Keratinocyte (primary cell): Measurements from ENCODE around the gene ZNF646. TPM values are rescaled to one million over a fixed set of nuclear protein-coding genes. Genes with fewer than 3 reads are reported as not detected.
A peak's percentile ranks its signal among the peaks of the same experiment; 100 is the strongest.

Experiments used
- DNase-seq: peaks from one replicate; pipeline ENCODE4 v3.0.0-alpha.2; 2011; ENCODE audit warnings: low read depth, missing footprints, low spot score
- FAIRE-seq: peaks from 2 replicates; lab custom pipeline; 2011; peaks lifted over from hg19 to GRCh38; lab: Jason Lieb, UNC
- H2AFZ ChIP-seq: 2 replicates; pipeline ENCODE4 v1.6.0; 2012; ENCODE audit warnings: low read length, control low read depth, inconsistent platforms; ENCODE audit not compliant: control insufficient read depth
- H3K27ac ChIP-seq: 2 replicates; pipeline ENCODE4 v1.5.1; 2011; ENCODE audit warnings: low read length; ENCODE audit not compliant: control insufficient read depth, insufficient read depth
- H3K27me3 ChIP-seq: 3 replicates; pipeline ENCODE4 v1.6.0; 2011; ENCODE audit warnings: low read length; ENCODE audit not compliant: control insufficient read depth, insufficient read depth; ENCODE audit errors: extremely low read depth
- H3K36me3 ChIP-seq, 2 experiments: 2 replicates in 1 of 2; 3 replicates in 1 of 2; pipeline ENCODE4 v1.5.1; 2011; ENCODE audit warnings: low read length in 2 of 2, mild to moderate bottlenecking in 1 of 2; ENCODE audit not compliant: control insufficient read depth in 2 of 2, insufficient read depth in 2 of 2; ENCODE audit errors: extremely low read depth in 1 of 2
- H3K4me1 ChIP-seq: 3 replicates; pipeline ENCODE4 v1.5.1; 2011; ENCODE audit warnings: low read length; ENCODE audit not compliant: control insufficient read depth, insufficient read depth; ENCODE audit errors: extremely low read depth
- H3K4me2 ChIP-seq: 3 replicates; pipeline ENCODE4 v1.6.0; 2011; ENCODE audit warnings: low read depth, low read length; ENCODE audit not compliant: control insufficient read depth, insufficient read depth; ENCODE audit errors: extremely low read depth
- H3K4me3 ChIP-seq, 3 experiments: fragments of 200-600 bp in 1 of 3; sonication (generic) in 1 of 3; 2 replicates in 2 of 3; 3 replicates in 1 of 3; pipeline ENCODE4 v1.5.1; 2011 to 2016; ENCODE audit warnings: low read length in 3 of 3, mild to moderate bottlenecking in 3 of 3, control low read depth in 2 of 3, inconsistent platforms in 1 of 3, low read depth in 1 of 3, mixed read lengths in 1 of 3, mixed run types in 1 of 3, moderate library complexity in 1 of 3; ENCODE audit not compliant: control insufficient read depth in 2 of 3, insufficient read depth in 2 of 3; ENCODE audit errors: extremely low read depth in 1 of 3
- H3K79me2 ChIP-seq: 2 replicates; pipeline ENCODE4 v1.6.0; 2012; ENCODE audit warnings: low read length; ENCODE audit not compliant: control insufficient read depth, insufficient read depth
- H3K9ac ChIP-seq: 3 replicates; pipeline ENCODE4 v1.6.0; 2011; ENCODE audit warnings: low read length; ENCODE audit not compliant: control insufficient read depth, insufficient read depth; ENCODE audit errors: extremely low read depth
- H3K9me1 ChIP-seq: 3 replicates; pipeline ENCODE4 v1.6.0; 2011; ENCODE audit warnings: low read length; ENCODE audit not compliant: control insufficient read depth, insufficient read depth; ENCODE audit errors: extremely low read depth
- H3K9me3 ChIP-seq: 2 replicates; pipeline ENCODE4 v1.5.1; 2012; ENCODE audit warnings: low read depth, low read length; ENCODE audit not compliant: control insufficient read depth
- H4K20me1 ChIP-seq: 3 replicates; pipeline ENCODE4 v1.6.0; 2011; ENCODE audit warnings: low read length; ENCODE audit not compliant: control insufficient read depth, insufficient read depth; ENCODE audit errors: extremely low read depth
- EZH2 ChIP-seq: IDR thresholded peaks from one replicate; pipeline ENCODE4 v1.6.1; 2012; ENCODE audit warnings: inconsistent platforms, mild to moderate bottlenecking, low read length, moderate library complexity
- dilution Hi-C: fragments of 300-500 bp; cut with MboI; formaldehyde crosslinking; loops from one replicate; pipeline ENCODE4 v1.7.0; 2020; ENCODE audit warnings: low sequenced_read_pairs; ENCODE audit not compliant: extremely low pct_ligation_motif_present
- polyA plus RNA-seq, 5 experiments: library from polyadenylated mRNA; depleted of rRNA in 3 of 5; stranded (reverse) in 3 of 5; stranded (forward) in 1 of 5; unstranded in 1 of 5; fragments of >200 nt; gene quantifications; 1 replicate in 1 of 5; 2 replicates in 3 of 5; 3 replicates in 1 of 5; pipeline versions ENCODE4 v1.2.1 to v1.2.3, GENCODE V29; 2011 to 2012; ENCODE audit warnings: missing spikeins in 2 of 5, low read depth in 1 of 5, low replicate concordance in 1 of 5
- TF ChIP-seq, protein P1 (sequence below), 3 experiments: IDR thresholded peaks in 1 of 3; conservative IDR thresholded peaks in 1 of 3; optimal IDR thresholded peaks in 1 of 3; 2 replicates in 2 of 3; 3 replicates in 1 of 3; pipeline versions ENCODE3 to v1.5.1; 2011; ENCODE audit warnings: low read length in 3 of 3, mild to moderate bottlenecking in 3 of 3, moderate library complexity in 2 of 3, control low read depth in 1 of 3, inconsistent platforms in 1 of 3; ENCODE audit not compliant: insufficient read depth in 2 of 3; ENCODE audit errors: extremely low read depth in 1 of 3

ZNF646 gene
- polyA plus RNA-seq, 1 donor (not counting 4 experiments of a cell fraction or from before 2014, with no cell fraction given): 2.5 TPM

DNA sequence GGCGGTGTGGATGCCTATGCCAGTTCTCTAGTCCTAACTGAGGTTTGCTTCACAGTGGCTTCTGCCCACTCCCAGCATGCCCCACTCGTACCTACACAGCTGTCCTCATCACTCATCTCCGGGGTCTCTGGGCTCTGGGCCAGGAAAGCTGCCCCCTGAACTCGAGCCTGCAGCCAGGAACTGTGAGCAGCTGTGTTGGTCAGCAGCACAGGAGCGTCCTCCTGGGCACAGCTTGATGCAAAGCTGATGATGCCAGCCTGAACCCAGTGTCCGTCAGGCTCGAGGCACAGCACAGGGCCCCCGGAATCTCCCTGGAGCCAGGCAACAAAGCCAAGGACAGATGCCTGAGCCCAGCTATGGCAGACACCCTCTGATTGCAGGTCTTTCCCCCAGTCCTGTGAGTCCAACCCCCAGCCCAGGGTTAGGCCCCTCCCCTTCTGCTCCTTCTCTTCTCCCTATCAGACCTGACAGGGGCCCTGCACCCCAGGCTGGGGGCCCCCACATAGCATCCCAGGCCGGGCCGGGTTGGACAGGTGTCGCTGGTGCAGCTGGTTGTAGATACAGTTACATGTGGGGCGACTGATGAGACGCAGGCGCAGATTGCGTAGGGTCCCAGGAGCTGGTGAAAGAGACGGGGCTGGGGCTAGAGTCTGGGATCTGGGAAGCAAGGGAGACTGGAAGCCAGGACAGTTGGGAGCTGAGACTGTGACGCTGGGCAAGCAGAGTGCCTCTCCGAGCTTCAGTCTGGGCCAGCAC, 11.8 kb downstream of the ZNF646 start:
- no peak for DNase-seq
- peak overlapping the region; percentile 18 for H3K27ac ChIP-seq
- H4K20me1 ChIP-seq: no peaks in the 10 kb centered on the region
- dilution Hi-C loops: no loop called here
- no peaks in the 10 kb centered on the region for H3K9me3 ChIP-seq
- peaks cover 12% of the 10 kb centered on the region for H3K4me1 ChIP-seq
- H3K36me3 ChIP-seq: peaks cover 12 to 13% of the 10 kb centered on the region in 2 experiments
- no peak overlapping the region for H2AFZ ChIP-seq
- no peaks in the 10 kb centered on the region for H3K9me1 ChIP-seq
- TF ChIP-seq, protein P1, sequence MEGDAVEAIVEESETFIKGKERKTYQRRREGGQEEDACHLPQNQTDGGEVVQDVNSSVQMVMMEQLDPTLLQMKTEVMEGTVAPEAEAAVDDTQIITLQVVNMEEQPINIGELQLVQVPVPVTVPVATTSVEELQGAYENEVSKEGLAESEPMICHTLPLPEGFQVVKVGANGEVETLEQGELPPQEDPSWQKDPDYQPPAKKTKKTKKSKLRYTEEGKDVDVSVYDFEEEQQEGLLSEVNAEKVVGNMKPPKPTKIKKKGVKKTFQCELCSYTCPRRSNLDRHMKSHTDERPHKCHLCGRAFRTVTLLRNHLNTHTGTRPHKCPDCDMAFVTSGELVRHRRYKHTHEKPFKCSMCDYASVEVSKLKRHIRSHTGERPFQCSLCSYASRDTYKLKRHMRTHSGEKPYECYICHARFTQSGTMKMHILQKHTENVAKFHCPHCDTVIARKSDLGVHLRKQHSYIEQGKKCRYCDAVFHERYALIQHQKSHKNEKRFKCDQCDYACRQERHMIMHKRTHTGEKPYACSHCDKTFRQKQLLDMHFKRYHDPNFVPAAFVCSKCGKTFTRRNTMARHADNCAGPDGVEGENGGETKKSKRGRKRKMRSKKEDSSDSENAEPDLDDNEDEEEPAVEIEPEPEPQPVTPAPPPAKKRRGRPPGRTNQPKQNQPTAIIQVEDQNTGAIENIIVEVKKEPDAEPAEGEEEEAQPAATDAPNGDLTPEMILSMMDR (optimal IDR thresholded peaks at IDR 0.05 in 1 of 3, IDR thresholded peaks at IDR 0.05 in 1 of 3, conservative IDR thresholded peaks at IDR 0.05 in 1 of 3; ENCODE audit: extremely low read depth in 1 of 3, insufficient read depth in 2 of 3, low read length in 3 of 3): no peak
- TF ChIP-seq EZH2: no peak
- H3K4me2 ChIP-seq: no peak overlapping the region
- no peaks in the 10 kb centered on the region for H3K27me3 ChIP-seq
- H3K4me3 ChIP-seq: no peak overlapping the region
- H3K79me2 ChIP-seq: peaks cover 11% of the 10 kb centered on the region
- no peak for FAIRE-seq
- no peak overlapping the region for H3K9ac ChIP-seq

DNA sequence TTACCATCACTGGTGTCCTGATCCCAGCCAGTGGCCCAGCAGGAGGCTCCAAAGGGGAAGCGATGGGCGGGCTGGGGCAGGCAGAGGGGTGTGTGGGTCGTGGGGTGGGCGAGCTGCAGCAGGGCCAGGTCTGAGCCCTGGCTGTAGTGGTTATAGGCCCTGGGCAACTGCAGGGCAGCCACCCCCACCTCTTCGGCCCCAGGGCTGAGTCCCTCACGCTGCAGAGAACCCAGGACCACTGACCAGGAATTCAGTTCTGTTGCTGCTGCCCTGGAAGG, 12.3 kb downstream of the ZNF646 start:
- Histone ChIP-seq H3K27me3 (no peaks in the 10 kb centered on the region), H3K36me3 (peaks cover 14% of the 10 kb centered on the region in 2 experiments), H3K9ac (no peak overlapping the region), H3K9me1 (no peaks in the 10 kb centered on the region), H3K4me2 (no peak overlapping the region), H3K4me1 (peaks cover 12% of the 10 kb centered on the region), H3K79me2 (peaks cover 8% of the 10 kb centered on the region), H2AFZ (no peak overlapping the region), H3K27ac (no peak overlapping the region), H3K4me3 (no peak overlapping the region), H4K20me1 (no peaks in the 10 kb centered on the region), H3K9me3 (no peaks in the 10 kb centered on the region)
- dilution Hi-C loops: no loop called here
- TF ChIP-seq, protein P1 (optimal IDR thresholded peaks at IDR 0.05 in 1 of 3, IDR thresholded peaks at IDR 0.05 in 1 of 3, conservative IDR thresholded peaks at IDR 0.05 in 1 of 3; ENCODE audit: extremely low read depth in 1 of 3, insufficient read depth in 2 of 3, low read length in 3 of 3): no peak
- no peak for TF ChIP-seq EZH2
- DNase-seq (no peak), FAIRE-seq (no peak)
